HCT116 (cell line): ENCODE measurements around the gene MSL2. TPM values are rescaled to one million over a fixed set of nuclear protein-coding genes. Genes with fewer than 3 reads are reported as not detected.

Experiments
- ATAC-seq: fragments of 200-7000 bp; cut with Tn5 transposase; 2 replicates; pipeline ENCODE4 v1.9.1; 2020; ENCODE audit warnings: mild to moderate bottlenecking, moderate library complexity
- BruUV-seq: library from RNA; stranded (reverse); fragments of 400-500 nt; replicated peaks from 2 replicates; lab custom pipeline; 2021; lab: Mats Ljungman, UMichigan
- CTCF ChIA-PET: fragments of 300-600 bp; sonication (Branson Sonifier 250); formaldehyde crosslinking; loops from one replicate; lab custom pipeline; 2021; ENCODE audit warnings: antibody characterized with exemption; lab: Charles Lee
- POLR2A ChIA-PET: fragments of 300-600, 350-600 bp; sonication (Branson Sonifier 250); formaldehyde crosslinking; loops from one replicate; lab custom pipeline; 2021; ENCODE audit warnings: antibody characterized with exemption; lab: Charles Lee
- RAD21 ChIA-PET, 2 experiments: fragments of 300-600 bp; sonication (Branson Sonifier 250); formaldehyde crosslinking; loops; one replicate each; lab custom pipeline; 2023; ENCODE audit warnings: low total read pairs in 2 of 2; ENCODE audit not compliant: uncharacterized antibody in 2 of 2, unreplicated experiment in 2 of 2, low non-redundant PET in 1 of 2; lab: Charles Lee
- DNase-seq: peaks from one replicate; pipeline ENCODE4 v3.0.0-alpha.2; 2010; ENCODE audit warnings: low read depth, low spot score
- H2AFZ ChIP-seq: fragments of 200-600 bp; shearing (Covaris generic), sonication (generic); 2 replicates; pipeline ENCODE4 v1.6.1; 2017; ENCODE audit warnings: low read depth, mixed run types, mixed read lengths, antibody characterized with exemption, low read length; ENCODE audit not compliant: poor library complexity, severe bottlenecking
- H3K27ac ChIP-seq: 2 replicates; pipeline ENCODE4 v1.5.1; 2012; ENCODE audit warnings: low read depth, low read length
- H3K27me3 ChIP-seq: fragments of 200-600 bp; sonication (generic); 2 replicates; pipeline ENCODE4 v1.6.1; 2016; ENCODE audit warnings: mixed run types, low read length, mixed read lengths; ENCODE audit not compliant: insufficient read depth
- H3K36me3 ChIP-seq, 2 experiments: fragments of 200-500 bp in 1 of 2; fragments of 200-600 bp in 1 of 2; sonication (Bioruptor generic) in 1 of 2; sonication (generic) in 1 of 2; 2 replicates each; pipeline versions ENCODE4 v1.5.1 to v1.6.1; 2014 to 2016; ENCODE audit warnings: low read length in 2 of 2, inconsistent platforms in 1 of 2, mixed read lengths in 1 of 2, mixed run types in 1 of 2; ENCODE audit not compliant: insufficient read depth in 2 of 2, control insufficient read depth in 1 of 2
- H3K4me1 ChIP-seq, 2 experiments: fragments of 200-600 bp in 1 of 2; sonication (generic) in 1 of 2; 2 replicates each; pipeline versions ENCODE4 v1.5.1 to v1.6.1; 2012 to 2017; ENCODE audit warnings: low read length in 2 of 2, inconsistent platforms in 1 of 2, mild to moderate bottlenecking in 1 of 2, mixed read lengths in 1 of 2, mixed run types in 1 of 2, moderate library complexity in 1 of 2; ENCODE audit not compliant: insufficient read depth in 2 of 2, control insufficient read depth in 1 of 2
- H3K4me2 ChIP-seq: fragments of 200-600 bp; sonication (generic); 2 replicates; pipeline ENCODE4 v1.6.1; 2017; ENCODE audit warnings: mixed run types, low read length, mixed read lengths
- H3K4me3 ChIP-seq, 2 experiments: fragments of 200-600 bp in 1 of 2; sonication (generic) in 1 of 2; replicated peaks in 1 of 2; 2 replicates each; pipeline ENCODE4 v1.5.1; 2011 to 2016; ENCODE audit warnings: low read length in 2 of 2, control low read depth in 1 of 2, low read depth in 1 of 2, mild to moderate bottlenecking in 1 of 2, mixed read lengths in 1 of 2, mixed run types in 1 of 2
- H3K79me2 ChIP-seq: fragments of 200-600 bp; sonication (generic); 2 replicates; pipeline ENCODE4 v1.6.1; 2017; ENCODE audit warnings: mild to moderate bottlenecking, mixed run types, low read length, moderate library complexity, mixed read lengths; ENCODE audit not compliant: insufficient read depth
- H3K9ac ChIP-seq: fragments of 200-600 bp; sonication (generic); 2 replicates; pipeline ENCODE4 v1.6.1; 2016; ENCODE audit warnings: low read length, mixed read lengths
- H3K9me2 ChIP-seq: fragments of 200-600 bp; sonication (generic), shearing (Covaris generic); 2 replicates; pipeline ENCODE4 v1.6.1; 2017; ENCODE audit warnings: mixed run types, mild to moderate bottlenecking, moderate library complexity; ENCODE audit not compliant: insufficient read depth
- H3K9me3 ChIP-seq, 2 experiments: fragments of 200-500 bp in 1 of 2; fragments of 200-600 bp in 1 of 2; sonication (Bioruptor generic) in 1 of 2; sonication (generic) in 1 of 2; 2 replicates each; pipeline ENCODE4 v1.6.1; 2014 to 2017; ENCODE audit warnings: low read length in 2 of 2, mixed read lengths in 2 of 2, inconsistent platforms in 1 of 2, low read depth in 1 of 2, mild to moderate bottlenecking in 1 of 2, mixed run types in 1 of 2, moderate library complexity in 1 of 2; ENCODE audit not compliant: control insufficient read depth in 1 of 2, insufficient read depth in 1 of 2
- H4K20me1 ChIP-seq: fragments of 200-600 bp; sonication (generic), shearing (Covaris generic); 2 replicates; pipeline ENCODE4 v1.6.1; 2017; ENCODE audit warnings: mixed run types, mild to moderate bottlenecking, moderate library complexity; ENCODE audit not compliant: insufficient read depth
- CEBPB ChIP-seq: IDR thresholded peaks from 2 replicates; pipeline ENCODE4 v1.6.1; 2012; ENCODE audit warnings: low read depth
- intact Hi-C: fragments of 100-400 bp; cut with micrococcal nuclease; formaldehyde crosslinking; loops from 2 replicates; pipeline ENCODE4 v1.10.0; 2022
- total RNA-seq: library from RNA; stranded (reverse); gene quantifications from one replicate; pipeline ENCODE4 v1.2.1, GENCODE V29; 2021; ENCODE audit not compliant: unreplicated experiment
- TF ChIP-seq, protein P1 (sequence below): IDR thresholded peaks from 2 replicates; pipeline ENCODE4 v1.6.1; 2011; ENCODE audit warnings: mild to moderate bottlenecking, low read length, moderate library complexity; ENCODE audit not compliant: insufficient replicate concordance; ENCODE audit errors: extremely low read depth
- TF ChIP-seq, protein P2 (sequence below), 3 experiments: fragments of 200-600 bp in 1 of 3; sonication (generic) in 1 of 3; IDR thresholded peaks in 2 of 3; conservative IDR thresholded peaks in 1 of 3; 2 replicates each; pipeline ENCODE4 v1.5.1; 2012 to 2017; ENCODE audit warnings: low read depth in 2 of 3, low read length in 2 of 3, antibody characterized with exemption in 1 of 3, borderline replicate concordance in 1 of 3, control low read depth in 1 of 3, mild to moderate bottlenecking in 1 of 3, mixed read lengths in 1 of 3, mixed run types in 1 of 3, moderate library complexity in 1 of 3; ENCODE audit not compliant: insufficient read depth in 1 of 3

Gene MSL2
- total RNA-seq, 1 experiment from 2014 or later = 34.8 TPM

DNA sequence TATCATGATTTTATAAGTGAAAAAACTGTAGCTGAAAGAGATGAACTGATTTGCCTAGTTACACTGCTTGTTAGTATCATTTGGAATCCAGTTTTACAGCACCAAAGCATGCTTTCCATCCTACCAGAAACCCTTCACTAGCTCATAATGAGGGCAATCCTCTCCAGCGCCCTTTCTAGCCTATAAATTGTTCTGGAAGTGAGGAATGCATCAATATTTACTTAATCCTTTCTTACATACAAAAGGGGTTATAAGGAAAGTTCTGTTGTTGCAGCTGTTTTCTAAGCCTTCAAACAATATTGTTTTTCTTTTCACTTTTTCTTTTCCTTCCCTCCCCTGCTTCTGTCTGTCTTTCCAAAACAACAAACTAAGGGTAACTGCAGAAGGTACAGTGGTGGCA lies 43.0 kb upstream of the MSL2 start:
- no peaks in the 10 kb centered on the region for H3K79me2 ChIP-seq
- ATAC-seq = no peak
- TF ChIP-seq CEBPB = no peak
- TF ChIP-seq, protein P1, sequence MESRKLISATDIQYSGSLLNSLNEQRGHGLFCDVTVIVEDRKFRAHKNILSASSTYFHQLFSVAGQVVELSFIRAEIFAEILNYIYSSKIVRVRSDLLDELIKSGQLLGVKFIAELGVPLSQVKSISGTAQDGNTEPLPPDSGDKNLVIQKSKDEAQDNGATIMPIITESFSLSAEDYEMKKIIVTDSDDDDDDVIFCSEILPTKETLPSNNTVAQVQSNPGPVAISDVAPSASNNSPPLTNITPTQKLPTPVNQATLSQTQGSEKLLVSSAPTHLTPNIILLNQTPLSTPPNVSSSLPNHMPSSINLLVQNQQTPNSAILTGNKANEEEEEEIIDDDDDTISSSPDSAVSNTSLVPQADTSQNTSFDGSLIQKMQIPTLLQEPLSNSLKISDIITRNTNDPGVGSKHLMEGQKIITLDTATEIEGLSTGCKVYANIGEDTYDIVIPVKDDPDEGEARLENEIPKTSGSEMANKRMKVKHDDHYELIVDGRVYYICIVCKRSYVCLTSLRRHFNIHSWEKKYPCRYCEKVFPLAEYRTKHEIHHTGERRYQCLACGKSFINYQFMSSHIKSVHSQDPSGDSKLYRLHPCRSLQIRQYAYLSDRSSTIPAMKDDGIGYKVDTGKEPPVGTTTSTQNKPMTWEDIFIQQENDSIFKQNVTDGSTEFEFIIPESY = no peak
- TF ChIP-seq, protein P2, sequence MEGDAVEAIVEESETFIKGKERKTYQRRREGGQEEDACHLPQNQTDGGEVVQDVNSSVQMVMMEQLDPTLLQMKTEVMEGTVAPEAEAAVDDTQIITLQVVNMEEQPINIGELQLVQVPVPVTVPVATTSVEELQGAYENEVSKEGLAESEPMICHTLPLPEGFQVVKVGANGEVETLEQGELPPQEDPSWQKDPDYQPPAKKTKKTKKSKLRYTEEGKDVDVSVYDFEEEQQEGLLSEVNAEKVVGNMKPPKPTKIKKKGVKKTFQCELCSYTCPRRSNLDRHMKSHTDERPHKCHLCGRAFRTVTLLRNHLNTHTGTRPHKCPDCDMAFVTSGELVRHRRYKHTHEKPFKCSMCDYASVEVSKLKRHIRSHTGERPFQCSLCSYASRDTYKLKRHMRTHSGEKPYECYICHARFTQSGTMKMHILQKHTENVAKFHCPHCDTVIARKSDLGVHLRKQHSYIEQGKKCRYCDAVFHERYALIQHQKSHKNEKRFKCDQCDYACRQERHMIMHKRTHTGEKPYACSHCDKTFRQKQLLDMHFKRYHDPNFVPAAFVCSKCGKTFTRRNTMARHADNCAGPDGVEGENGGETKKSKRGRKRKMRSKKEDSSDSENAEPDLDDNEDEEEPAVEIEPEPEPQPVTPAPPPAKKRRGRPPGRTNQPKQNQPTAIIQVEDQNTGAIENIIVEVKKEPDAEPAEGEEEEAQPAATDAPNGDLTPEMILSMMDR (IDR thresholded peaks at IDR 0.05 in 2 of 3, conservative IDR thresholded peaks at IDR 0.05 in 1 of 3; ENCODE audit: borderline replicate concordance in 1 of 3, insufficient read depth in 1 of 3, low read depth in 2 of 3, low read length in 2 of 3) = no peak
- no peak for DNase-seq
- no peak overlapping the region for H3K9ac ChIP-seq
- H3K4me2 ChIP-seq = no peak overlapping the region
- ChIA-PET CTCF (no interaction called here), RAD21 (no interaction called here), POLR2A (interaction anchor here (1.3 kb wide), 1 partner anchor 43 kb away, joined by 3 read pairs; the partner anchor contains the start of gene MSL2)
- H3K27me3 ChIP-seq = peaks cover 6% of the 10 kb centered on the region; the same call in 1 of the 2 replicates
- H3K27ac ChIP-seq = no peak overlapping the region
- H3K4me1 ChIP-seq = no peaks in the 10 kb centered on the region
- no peak overlapping the region for H3K4me3 ChIP-seq
- no peak overlapping the region for H2AFZ ChIP-seq
- no peaks in the 10 kb centered on the region for H3K36me3 ChIP-seq
- BruUV-seq = no TSS peak
- H4K20me1 ChIP-seq = no peaks in the 10 kb centered on the region
- intact Hi-C loops = no loop called here
- no peaks in the 10 kb centered on the region for H3K9me2 ChIP-seq
- no peaks in the 10 kb centered on the region for H3K9me3 ChIP-seq
